H1 (cell line): ENCODE results near the gene PDE3A. TPM values are rescaled to one million over a fixed set of nuclear protein-coding genes. Genes with fewer than 3 reads are reported as not detected.

Source experiments
- HDAC6 ChIP-seq: IDR thresholded peaks from one replicate; pipeline ENCODE4 v1.7.1; 2012; ENCODE audit warnings: low read depth, mild to moderate bottlenecking, inconsistent platforms, low read length, moderate library complexity
- TEAD4 ChIP-seq: IDR thresholded peaks from 2 replicates; pipeline ENCODE4 v1.6.1; 2012; ENCODE audit warnings: low read depth, low read length, inconsistent platforms, mixed read lengths
- polyA plus RNA-seq, 7 experiments: library from polyadenylated mRNA; depleted of rRNA in 3 of 7; stranded (reverse) in 5 of 7; unstranded in 2 of 7; fragments of >200 nt in 5 of 7; fragments of 200-250 nt in 2 of 7; gene quantifications; 1 replicate in 5 of 7; 2 replicates in 1 of 7; 4 replicates in 1 of 7; pipeline versions ENCODE4 v1.2.1 to v1.2.3, GENCODE V29; 2011 to 2013; ENCODE audit warnings: missing spikeins in 2 of 7, mixed read lengths in 2 of 7
- total RNA-seq: library from RNA; stranded (reverse); fragmentation: NEBNext Ultra II Directional; extraction: Animal tissue kit (Norgen Biotek cat#: 25700); gene quantifications from 2 replicates; pipeline ENCODE4 v1.2.1, GENCODE V29; 2021

PDE3A gene
- total and polyA plus RNA-seq, 2 of the 8 experiments (the other 6 are each of a cell fraction or from before 2014, with no cell fraction given), result 1.4 to 3.4 TPM

DNA sequence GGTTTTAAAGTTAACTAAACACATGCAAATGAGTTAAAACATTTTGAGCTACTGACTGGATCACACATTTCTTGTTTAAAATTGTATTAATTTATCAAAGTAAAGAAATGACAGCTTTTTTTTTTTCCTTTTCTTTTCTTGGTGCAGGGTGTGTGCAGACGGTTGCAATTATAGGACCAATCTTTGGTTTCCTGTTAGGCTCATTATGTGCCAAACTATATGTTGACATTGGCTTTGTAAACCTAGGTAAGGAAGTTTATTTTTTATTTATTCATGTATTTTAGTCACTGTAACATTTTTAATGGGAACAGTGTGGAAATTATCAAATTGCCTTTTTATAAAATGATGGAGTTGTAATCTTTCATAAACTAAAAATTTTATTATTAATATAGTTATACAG is 348.6 kb downstream of the PDE3A start (continued):
- TF ChIP-seq HDAC6 (no peak), TEAD4 (no peak)
